ENCODE data around the gene PWP1. TPM values are rescaled to one million over a fixed set of nuclear protein-coding genes. Genes with fewer than 3 reads are reported as not detected.

The PWP1 gene
- total and polyA plus RNA-seq, 2 of the 4 experiments (the other 2 are of a cell fraction), result 143 to 179 TPM

- no peak overlapping the region for H2AK5ac ChIP-seq (ENCODE audit: low read depth, low read length)
- DNase-seq, result no peak
- no peak overlapping the region for H3K23ac ChIP-seq (ENCODE audit: low read depth, low read length)
- peaks cover 23% of the 10 kb centered on the region for H3K27me3 ChIP-seq (ENCODE audit: control insufficient read depth, insufficient read depth, low read length)
- no peak overlapping the region for H3K56ac ChIP-seq (ENCODE audit: extremely low read depth, insufficient read depth, low read length)
- no peak overlapping the region for H3K9ac ChIP-seq (ENCODE audit: low read depth, low read length)
- no peaks in the 10 kb centered on the region for H3K79me1 ChIP-seq (ENCODE audit: low read depth in 1 of 2, low read length in 2 of 2)
- no peak overlapping the region for H3K14ac ChIP-seq (replicated peaks; ENCODE audit: low read depth, low read length)
- no peak overlapping the region for H3K4ac ChIP-seq (ENCODE audit: low read depth, low read length)
- no peak overlapping the region for H2AK9ac ChIP-seq (replicated peaks; ENCODE audit: low read depth, low read length, poor library complexity)
- H2BK15ac ChIP-seq (ENCODE audit: low read depth, low read length), result no peak overlapping the region
- no peak overlapping the region for H4K5ac ChIP-seq (ENCODE audit: low read depth, low read length)
- H2BK5ac ChIP-seq (ENCODE audit: low read depth, low read length, poor library complexity, severe bottlenecking), result no peak overlapping the region
- dilution Hi-C loops (cut with HindIII; ENCODE audit: low sequenced_read_pairs, unreplicated experiment) (no loop called here), intact Hi-C loops (cut with micrococcal nuclease) (no loop called here), in situ Hi-C loops (cut with MboI; ENCODE audit: low sequenced_read_pairs) (no loop called here)
- no peak overlapping the region for H4K8ac ChIP-seq (ENCODE audit: low read depth in 2 of 2, low read length in 2 of 2)
- H3K4me1 ChIP-seq (ENCODE audit: control insufficient read depth, insufficient read depth, low read length), result no peaks in the 10 kb centered on the region
- ChIA-PET POLR2A (ENCODE audit: unreplicated experiment) (no interaction called here), CTCF (interaction anchor here (0.6 kb wide), 2 partner anchors 11 to 20 kb away, joined by 3 read pairs; no protein-coding TSS in a partner anchor)
- no peak overlapping the region for H3K27ac ChIP-seq (ENCODE audit: insufficient read depth, low read length)
- H4K20me1 ChIP-seq (ENCODE audit: insufficient read depth, low read length), result no peaks in the 10 kb centered on the region
- no peak overlapping the region for H3K18ac ChIP-seq (ENCODE audit: low read depth, low read length)
- H3K9me3 ChIP-seq (ENCODE audit: control insufficient read depth, insufficient read depth, low read length), result no peaks in the 10 kb centered on the region
- H2BK120ac ChIP-seq (ENCODE audit: low read depth, low read length), result no peak overlapping the region
- H3K9me1 ChIP-seq (ENCODE audit: insufficient read depth, low read length), result no peaks in the 10 kb centered on the region
- 71% methylated on average over 1 of the region's 1 CpG; no CpG with 5 or more reads in 1 of the 2 experiments for WGBS, 2 experiments (ENCODE audit: extremely low coverage in 2 of 2, insufficient read length in 1 of 2)
- H3K36me3 ChIP-seq (ENCODE audit: control insufficient read depth, insufficient read depth, low read length), result no peaks in the 10 kb centered on the region
- H4K91ac ChIP-seq (ENCODE audit: insufficient read depth, low read depth, low read length), result no peak overlapping the region
- ATAC-seq (ENCODE audit: low read depth), result no peak
- no peak for TF ChIP-seq RAD21 (IDR thresholded peaks at IDR 0.05; ENCODE audit: low read length)
- TF ChIP-seq MAFK (IDR thresholded peaks at IDR 0.05; ENCODE audit: low read depth, low read length), result no peak
- TF ChIP-seq MAZ (IDR thresholded peaks at IDR 0.05; ENCODE audit: borderline replicate concordance, low read depth, low read length), result no peak
- TF ChIP-seq SMC3 (IDR thresholded peaks at IDR 0.05; ENCODE audit: low read depth, low read length), result no peak
- no peak for TF ChIP-seq RCOR1 (IDR thresholded peaks at IDR 0.05; ENCODE audit: insufficient replicate concordance, low read length)
- TF ChIP-seq NFE2L2 (IDR thresholded peaks at IDR 0.05; ENCODE audit: low read depth, low read length), result no peak
- no peak for TF ChIP-seq CHD1 (IDR thresholded peaks at IDR 0.05; ENCODE audit: low read depth, low read length)
- no peak for TF ChIP-seq FOS (IDR thresholded peaks at IDR 0.05; ENCODE audit: low read depth, low read length)
- TF ChIP-seq CEBPB (IDR thresholded peaks at IDR 0.05; ENCODE audit: low read depth, low read length), result no peak
- no peak for TF ChIP-seq USF2 (IDR thresholded peaks at IDR 0.05; ENCODE audit: low read depth, low read length)
- TF ChIP-seq BHLHE40 (IDR thresholded peaks at IDR 0.05; ENCODE audit: low read depth, low read length), result no peak
- TF ChIP-seq ELK1 (IDR thresholded peaks at IDR 0.05; ENCODE audit: borderline replicate concordance, low read depth, low read length), result no peak
- TF ChIP-seq CTCF (conservative IDR thresholded peaks at IDR 0.05; ENCODE audit: low read depth, low read length), result no peak
- TF ChIP-seq POLR2A (IDR thresholded peaks at IDR 0.05; ENCODE audit: low read depth, low read length), result no peak
- no peak for TF ChIP-seq RFX5 (IDR thresholded peaks at IDR 0.05; ENCODE audit: low read depth, low read length)
- no peak overlapping the region for H2AFZ ChIP-seq (replicated peaks; ENCODE audit: low read length, poor library complexity)
- no peak overlapping the region for H2BK20ac ChIP-seq (ENCODE audit: low read depth, low read length)
- H3K4me3 ChIP-seq (ENCODE audit: insufficient read depth, low read depth, low read length), result no peak overlapping the region
- no TSS peak for BruUV-seq (replicated peaks)
- no peak overlapping the region for H3K4me2 ChIP-seq (ENCODE audit: low read depth, low read length)
These were observed 19.6 kb upstream of the PWP1 start for GRCh38 chr12:107666009-107666408.

All from IMR-90 (cell line).